Inflammatory macrophage treated with lipopolysaccharide for 1 hour (primary cell): Measurements from ENCODE around the gene MS4A18.
"Not testable (repeated sequence)": the region's sequence is repeated elsewhere in the genome, so short reads cannot be mapped to it uniquely, and the experiment has no call there.

Experiments used
- DNase-seq, 2 donors: peaks; one replicate each; pipeline ENCODE4 v3.0.0-alpha.2; 2020 to 2022

Gene MS4A18

DNA sequence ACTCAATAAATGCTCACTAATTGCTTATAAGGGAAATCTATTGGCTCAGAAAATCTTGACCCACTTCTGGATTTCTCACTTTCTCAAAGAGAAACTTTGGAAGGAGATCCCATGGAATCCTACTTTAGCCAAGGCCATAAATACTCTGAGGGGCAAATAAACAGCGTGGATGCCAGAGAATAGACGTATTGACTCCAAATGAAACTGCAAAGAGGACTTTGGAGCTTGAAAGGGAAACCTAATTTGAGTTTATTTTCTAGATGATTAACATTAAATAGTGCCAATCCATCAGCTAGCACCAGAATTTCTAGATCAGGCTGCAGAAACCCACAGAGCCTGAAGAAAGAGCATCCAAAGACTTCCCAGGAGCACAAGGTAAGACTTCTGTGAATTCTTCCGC is at the start of gene MS4A18:
MS4A18 (plus strand) TSS at position 301 of the 400 bp plus-strand sequence.
- DNase-seq: no peak

DNA sequence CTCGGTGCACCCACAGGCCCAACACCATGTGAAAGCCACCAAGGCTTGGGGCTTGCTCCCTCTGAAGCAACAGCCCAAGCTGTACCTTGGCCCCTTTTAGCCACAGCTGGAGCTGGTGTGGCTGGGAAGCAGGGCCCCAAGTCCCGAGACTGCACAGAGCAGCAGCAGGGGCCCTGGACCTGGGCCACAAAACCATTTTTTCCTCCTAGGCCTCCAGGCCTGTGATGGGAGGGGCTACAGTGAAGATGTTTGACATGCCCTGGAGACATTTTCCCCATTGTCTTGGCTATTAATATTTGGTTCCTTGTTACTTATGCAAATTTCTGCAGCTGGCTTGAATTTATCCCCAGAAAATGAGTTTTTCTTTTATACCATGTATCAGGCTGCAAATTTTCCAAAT is 46.3 kb upstream of the MS4A18 start:
- not testable (repeated sequence) for DNase-seq

DNA sequence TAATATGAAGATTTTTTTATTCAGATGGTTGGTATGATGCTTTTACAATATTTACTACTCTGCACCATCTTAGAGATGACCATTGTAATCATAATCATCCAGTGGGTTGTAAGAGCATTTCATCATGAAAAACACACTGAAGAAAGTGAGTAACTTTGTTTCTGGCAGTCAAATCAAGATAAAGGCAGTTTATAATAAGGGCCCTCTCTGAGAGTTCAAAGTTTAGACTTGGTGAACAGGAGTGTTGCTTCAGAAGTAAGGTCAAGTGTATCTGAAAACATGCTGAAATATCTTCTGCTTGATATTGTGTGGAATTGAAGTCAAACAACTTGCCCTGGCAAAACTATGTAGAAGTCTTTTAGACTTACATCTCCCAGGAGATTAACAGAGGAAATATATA is 44.6 kb upstream of the MS4A18 start:
- DNase-seq: no peak

DNA sequence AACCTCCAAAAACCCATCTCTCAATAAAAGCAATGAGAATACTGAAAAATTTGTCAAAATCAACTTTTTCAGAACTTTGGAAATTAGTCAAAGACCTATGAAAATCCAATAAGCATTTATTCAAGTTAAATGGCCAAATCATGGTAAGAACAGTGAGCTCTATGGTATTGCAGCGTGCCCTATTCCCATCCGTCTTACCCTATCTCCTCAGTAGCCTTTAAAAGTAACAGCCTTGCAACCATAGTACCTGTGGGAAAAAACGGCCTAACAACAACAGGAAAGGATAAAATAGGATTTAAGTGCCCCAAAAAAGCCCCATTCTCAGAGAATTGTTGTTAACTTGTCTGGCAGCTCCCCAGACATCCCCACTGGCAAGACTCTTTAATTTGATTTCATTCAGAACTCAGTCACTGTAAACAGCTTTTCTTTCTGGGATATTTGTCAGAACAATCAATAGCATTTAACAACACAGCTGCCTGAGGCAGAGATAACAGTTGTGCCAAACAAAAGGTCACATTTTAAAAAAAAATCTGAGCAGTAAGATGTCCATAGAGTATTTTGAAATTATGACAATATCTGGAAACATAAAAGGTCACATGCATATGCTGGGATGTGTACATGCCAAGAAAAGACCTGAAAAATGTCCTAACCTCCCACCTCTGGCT is 43.9 kb upstream of the MS4A18 start:
- no peak for DNase-seq

DNA sequence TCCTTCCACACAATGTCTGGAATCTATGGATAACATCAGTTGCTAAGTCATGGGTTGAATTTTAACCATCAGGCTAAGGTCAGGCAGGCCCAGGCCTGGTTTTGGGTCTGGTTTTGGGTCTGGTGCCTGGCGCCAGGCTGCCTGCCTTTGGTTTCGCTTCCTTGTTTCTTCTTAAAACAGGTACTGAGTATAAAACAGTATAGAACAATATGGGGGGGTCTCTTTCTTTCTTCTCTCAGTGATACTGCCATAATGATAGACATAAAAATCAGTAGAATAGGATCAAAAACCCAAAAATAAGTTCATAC is 40.0 kb upstream of the MS4A18 start:
- not testable (repeated sequence) for DNase-seq

DNA sequence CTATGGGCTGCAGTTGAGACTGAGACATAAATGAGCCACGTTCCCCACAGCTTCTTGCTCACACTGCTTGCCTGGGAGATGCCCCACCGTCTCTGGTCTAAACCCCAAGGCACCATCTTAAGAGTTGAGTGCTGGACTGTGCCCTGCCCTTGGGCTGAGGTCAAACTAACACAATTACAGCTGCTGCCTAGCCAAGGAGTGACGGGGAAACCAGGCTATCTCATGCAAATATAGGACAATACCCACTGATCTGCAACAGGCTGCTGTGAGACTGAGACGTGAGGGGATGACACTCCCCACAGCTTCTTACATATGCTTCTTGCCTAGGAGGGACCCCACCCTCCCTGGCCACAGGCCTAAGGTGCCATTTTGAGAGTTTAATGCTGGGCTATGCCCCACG is 32.9 kb upstream of the MS4A18 start:
- DNase-seq: no peak

DNA sequence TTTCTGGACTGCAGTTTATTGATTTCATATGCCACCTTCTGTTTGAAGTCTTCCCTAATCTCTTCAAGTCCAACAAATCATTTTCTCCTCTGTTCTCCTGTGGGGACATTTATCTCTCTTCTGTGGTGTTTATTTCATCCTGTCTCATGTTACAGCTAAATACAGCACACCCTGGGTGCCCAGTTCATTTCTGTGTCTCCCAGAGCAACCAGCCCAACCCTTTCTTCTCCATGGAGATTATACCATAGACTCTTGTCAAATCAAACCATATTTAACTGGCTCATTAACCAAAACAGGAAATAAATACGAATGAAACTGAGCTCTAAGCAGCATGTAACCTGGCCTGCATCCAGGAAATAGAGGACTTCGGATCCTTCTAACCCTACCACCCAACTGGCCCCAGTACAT is 25.2 kb upstream of the MS4A18 start, which contains the start of gene MS4A8:
MS4A8 (plus strand) TSS at position 329 of the 408 bp plus-strand sequence. CDS start 1,249 bp downstream, outside the sequence.
- no peak for DNase-seq

DNA sequence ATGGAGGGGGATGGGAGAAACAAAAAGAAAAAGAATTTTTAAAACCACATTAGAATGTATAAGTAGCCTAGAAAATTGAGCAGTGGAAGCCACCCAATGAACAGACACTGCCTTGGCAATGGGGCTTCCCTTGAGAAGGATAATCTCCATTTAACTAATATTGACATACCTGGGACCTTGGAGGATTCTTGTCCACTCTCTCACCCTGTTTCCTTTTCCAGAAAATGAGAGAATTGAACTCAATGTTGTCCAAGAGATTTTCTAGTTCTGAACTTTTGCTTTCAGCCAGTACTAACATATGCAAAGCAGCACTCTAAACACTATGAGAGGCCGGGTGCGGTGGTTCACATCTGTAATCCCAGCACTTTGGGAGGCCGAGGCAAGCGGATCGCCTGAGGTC is 24.6 kb upstream of the MS4A18 start:
- DNase-seq: no peak

DNA sequence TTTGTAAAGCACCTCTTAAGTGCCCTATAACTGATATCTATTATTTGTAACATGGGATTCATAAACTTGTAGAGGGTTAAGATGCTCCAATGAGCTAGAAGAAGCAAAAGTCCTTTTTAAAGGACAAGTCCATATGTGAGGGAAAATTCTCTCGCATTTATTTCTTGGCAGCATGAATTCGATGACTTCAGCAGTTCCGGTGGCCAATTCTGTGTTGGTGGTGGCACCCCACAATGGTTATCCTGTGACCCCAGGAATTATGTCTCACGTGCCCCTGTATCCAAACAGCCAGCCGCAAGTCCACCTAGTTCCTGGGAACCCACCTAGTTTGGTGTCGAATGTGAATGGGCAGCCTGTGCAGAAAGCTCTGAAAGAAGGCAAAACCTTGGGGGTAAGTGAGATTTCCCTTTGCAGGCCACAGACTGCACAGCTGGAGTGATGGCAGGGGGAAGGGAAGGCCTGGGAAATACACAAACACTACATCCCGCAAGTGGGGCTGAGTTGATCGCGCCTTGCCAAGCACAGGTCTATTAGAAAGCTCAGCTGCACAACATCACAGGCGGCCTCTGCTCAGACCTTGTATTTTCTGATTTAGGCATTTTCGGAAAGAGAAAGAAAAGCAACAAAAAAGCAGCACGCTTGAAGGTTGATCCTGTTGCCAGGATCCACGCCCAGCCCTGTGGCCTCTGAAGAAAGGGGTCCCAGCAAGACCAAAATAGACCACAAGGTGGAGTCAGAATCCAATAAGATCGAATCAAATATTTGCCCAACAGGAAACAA is 23.6 kb upstream of the MS4A18 start:
- peak in 1 of 2 donors; percentile 10 for DNase-seq

DNA sequence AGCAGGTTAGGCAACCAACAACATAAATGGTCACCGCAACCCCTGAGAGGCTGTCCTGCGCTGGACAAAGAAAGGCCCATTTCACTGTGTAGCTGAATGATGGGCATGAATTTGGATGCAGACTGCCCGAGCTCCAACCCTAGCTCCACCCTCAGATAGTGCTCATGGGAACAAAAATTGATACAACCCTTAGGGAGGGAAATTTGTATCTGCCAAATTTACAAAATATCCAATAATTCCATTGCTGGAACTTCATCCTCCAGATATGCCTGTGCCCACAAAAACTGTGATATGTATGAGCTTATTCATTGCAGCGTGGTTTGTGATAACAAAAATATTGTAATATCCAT is 23.1 kb upstream of the MS4A18 start:
- no peak for DNase-seq

DNA sequence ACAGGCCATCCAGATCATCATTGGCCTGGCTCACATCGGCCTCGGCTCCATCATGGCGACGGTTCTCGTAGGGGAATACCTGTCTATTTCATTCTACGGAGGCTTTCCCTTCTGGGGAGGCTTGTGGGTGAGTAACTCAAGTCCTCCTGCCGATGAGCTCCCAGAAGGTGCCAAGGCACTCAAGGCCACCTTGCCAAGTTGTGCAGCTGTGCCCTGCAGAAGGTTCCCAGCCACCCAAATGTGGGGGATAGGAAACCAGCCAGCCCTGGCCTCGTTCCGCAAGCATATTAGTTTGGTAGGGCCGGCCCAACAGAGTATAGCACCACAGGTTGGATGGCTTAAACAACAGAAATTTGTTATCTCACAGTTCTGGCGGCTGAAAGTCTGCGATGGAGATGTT is 21.1 kb upstream of the MS4A18 start:
- no peak for DNase-seq

DNA sequence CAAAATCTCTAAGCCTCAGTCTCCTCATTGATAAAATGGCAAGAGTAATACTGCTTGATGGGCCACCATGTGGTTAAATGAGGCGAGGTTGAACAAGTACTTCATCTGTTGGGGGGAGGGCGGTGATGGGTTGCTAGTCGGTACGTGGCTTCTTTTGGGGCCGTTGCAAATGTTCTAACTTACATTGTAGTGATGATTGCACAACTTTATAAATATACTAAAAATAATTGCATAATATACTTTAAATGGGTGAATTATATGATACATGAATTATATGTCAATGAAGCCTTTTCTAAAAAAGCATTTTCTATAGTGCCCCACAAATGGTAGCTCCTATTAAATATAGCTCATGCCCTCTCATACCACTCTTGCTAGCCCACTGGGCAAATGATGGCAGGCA is 18.6 kb upstream of the MS4A18 start:
- no peak for DNase-seq

DNA sequence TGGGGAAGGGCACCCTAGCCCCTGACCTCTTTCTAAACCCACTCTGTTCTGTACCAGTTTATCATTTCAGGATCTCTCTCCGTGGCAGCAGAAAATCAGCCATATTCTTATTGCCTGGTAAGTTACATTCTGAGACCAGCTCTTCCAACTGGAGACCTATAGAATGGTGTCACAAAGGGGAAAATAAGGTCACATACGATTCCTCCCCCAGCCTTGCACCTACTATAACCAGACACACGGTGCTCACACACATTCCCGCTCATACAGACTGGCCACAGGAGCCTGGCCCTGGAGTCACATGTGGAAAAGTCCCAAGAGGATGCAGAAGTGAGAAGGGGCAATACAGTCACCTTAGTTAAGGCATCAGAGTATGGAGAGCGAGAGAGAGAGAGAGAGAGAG is 17.6 kb upstream of the MS4A18 start:
- no peak for DNase-seq

DNA sequence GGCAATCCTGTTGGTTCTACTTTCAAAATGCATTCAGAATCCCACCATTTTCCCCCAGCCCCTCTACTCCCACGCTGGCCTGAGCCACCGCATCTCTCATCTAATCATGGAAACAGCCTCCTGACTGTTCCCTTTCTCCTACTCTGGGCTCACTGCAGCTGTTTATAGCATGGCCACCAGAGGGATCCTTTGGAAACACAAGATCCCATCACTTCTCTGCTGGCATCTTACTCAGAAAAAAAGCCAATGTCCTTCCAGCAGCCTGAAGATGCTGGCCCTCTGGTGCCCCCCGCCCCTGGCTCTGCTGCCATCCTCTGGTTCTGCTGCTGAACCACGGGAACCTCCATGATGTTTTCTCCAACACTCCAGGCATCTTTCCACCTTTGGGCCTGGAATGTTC is 14.0 kb upstream of the MS4A18 start:
- DNase-seq: no peak

DNA sequence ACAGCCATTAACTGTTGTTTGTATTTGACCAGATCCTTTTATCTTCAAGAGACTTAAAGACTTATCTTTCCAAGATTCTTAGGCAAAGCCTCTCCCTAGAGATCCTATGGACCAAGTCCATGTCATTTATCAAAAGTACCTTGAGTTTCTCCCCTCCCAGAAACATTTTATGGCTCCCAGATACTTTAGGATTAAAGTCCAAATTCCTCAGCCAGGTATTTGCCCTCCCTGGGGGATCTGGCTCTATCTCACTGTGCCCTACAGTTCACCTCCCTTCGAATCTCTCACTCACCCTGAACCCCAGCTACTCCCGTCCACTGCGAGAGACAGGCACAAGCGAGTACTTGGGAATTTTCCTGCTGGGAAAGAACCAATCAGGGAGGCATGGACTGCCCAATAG is 13.2 kb upstream of the MS4A18 start:
- DNase-seq: no peak

DNA sequence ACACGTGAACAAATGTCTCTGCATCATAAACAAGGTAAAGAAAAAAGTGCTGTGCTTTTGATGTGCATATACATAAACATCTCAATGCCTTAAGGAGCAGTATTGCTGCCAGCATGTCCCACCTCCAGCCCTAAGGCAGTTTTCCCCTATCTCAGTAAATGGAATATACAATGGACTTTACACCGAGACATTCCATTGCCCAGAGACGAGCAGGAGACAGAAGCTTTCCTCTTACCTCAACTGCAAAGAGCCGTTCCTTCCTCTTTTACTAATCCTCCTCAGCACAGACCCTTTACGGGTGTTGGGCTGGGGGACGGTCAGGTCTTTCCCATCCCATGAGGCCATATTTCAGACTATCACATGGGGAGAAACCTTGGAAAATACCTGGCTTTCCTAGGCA is 11.1 kb upstream of the MS4A18 start:
- DNase-seq: not testable (repeated sequence)

DNA sequence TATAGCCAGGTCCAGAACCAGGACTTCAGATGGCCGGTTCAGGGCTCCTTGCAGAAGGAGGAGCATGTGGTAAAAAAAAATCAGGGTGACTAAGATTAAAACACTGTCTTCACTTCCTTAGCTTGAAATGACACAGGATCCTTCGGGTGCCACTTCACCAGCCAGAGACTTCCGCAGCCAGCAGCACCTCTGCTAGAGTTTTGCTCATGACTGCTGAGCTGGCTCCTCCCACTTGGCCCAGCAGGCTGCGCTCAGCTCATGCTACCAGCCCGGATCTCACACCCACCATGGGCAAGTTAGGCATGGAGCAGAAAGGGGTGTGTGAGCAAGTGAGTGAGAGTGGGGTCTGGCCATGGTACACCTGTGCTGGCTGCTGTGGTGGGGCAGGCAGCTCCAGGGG is 6.6 kb upstream of the MS4A18 start:
- no peak for DNase-seq

DNA sequence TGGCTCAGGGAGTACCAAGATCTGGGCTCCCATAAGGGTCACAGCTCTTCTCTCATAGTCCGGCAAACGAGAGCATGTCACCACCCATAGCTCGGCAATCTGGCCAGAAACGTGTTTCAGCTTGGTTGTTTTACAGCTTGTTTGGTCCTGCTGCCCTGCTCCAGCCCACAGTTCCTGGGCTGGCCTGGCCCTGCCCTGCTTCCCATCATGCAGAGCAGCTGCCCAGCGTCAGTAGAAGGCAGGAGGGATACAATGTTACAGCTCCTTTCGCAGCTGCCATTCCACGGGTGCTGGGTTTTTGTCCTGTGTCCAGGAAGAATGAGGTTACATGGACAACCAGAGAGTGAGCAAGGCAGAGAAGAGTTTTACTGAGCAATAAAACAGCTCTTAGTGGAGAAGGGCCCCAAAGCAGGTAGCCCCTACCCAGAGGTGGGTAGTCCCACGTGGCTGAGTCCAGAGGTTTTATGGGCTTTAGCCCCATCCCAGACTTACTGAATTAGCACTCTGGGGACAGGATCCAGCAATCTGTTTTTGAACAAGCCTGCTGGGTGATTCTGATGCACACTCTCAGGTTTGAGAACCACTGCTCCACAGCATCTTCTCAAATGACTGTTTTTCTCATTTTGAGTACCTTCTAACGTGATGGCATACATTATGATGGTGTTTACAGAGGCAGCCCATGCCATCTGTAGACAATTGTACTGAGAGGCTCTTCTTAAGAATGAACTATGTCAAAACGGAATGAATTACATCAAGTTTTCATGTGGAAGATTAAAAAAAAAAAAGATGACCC is 5.8 kb upstream of the MS4A18 start:
- DNase-seq: no peak

DNA sequence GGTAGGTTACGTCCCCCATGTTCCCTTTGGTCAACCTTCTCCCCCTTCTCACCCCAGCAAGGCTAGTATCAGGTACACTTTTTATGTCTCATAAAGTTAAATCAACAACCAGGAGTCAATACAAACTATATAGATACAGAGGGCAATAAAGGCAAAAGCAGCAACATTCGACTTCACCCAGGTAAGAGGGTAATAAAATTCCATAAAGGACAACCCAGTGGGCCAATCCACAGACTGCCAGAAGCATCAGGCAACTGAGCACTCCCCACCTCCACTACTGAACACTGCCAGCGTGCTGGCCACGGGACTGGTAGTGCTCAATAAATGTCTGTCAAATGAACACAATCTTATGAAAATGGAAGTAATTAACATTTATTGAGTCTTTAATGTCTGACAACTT is 5.1 kb upstream of the MS4A18 start:
- no peak for DNase-seq

DNA sequence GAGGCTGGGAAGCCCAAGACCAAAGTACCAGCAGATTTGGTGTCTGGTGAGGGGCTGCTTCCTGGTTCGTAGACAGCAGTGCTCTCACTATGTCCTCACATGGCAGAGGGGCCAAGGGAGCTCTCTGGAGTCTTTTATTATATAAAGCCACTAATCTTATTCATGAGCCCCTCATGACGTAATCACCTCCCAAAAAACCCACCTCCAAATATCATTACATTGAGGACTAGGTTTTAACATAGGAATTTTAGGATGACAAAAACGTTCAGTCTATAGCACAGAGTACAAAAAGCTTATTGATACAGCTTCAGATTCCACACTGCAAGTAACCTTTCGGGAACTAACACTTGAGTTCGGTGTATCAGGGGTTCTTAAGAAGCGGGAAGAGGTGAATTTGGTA is 4.1 kb upstream of the MS4A18 start:
- no peak for DNase-seq

DNA sequence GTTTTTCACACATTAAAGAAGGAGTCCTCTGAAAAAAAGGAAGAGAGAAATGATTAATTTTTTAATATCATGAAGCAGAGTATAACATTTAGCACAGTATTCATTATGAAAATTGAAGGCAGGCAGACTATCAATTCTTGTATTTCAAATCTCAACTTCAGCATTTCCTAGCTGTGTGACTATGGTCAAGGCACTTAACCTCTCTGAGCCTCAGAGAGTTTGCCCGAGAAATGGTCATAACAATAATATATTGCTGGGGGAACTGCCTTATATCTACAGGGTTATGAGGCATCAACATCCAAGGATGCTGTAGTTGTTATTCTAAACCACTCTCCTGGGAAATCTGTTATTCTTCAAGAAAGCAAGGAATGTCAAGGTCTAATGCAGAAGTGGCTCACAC is 1.1 kb downstream of the MS4A18 start:
- DNase-seq: no peak

DNA sequence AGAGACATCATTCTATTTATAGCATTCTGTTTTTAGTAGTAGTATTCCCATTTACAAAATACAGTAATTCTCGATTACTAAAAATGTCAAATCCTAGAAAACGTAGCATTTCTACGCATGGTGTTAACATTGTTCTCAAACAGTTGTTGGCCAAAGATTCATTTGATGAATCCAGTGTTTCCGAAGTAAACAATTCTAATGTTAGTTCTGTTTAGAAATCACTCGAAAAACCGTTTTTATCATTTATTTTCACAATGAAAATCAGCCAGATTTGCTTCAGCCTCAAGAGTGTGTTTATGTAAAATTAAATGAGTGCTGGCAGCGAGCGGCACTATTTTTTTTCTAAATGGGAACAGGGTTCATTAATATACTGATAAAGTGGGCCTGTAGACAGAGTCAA is 7.1 kb downstream of the MS4A18 start:
- DNase-seq: no peak

DNA sequence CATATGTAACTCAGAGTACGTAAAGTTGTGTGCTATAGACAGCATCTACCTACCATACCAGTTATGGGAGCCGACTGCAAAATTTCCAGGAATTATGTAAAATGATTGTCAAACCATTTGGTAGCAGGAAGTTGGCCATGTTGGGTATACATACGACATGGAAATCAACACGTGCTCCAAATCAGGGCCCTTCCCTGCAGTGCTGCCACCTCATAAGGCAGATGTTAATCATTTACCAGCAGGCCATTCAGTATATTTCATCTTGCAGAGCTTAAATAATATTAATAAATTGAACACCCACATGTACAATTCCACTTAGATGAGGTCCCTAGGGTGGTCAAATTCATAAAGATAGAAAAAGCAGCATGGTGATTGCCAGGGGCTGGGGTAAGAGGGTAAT is 9.8 kb downstream of the MS4A18 start:
- DNase-seq: no peak

DNA sequence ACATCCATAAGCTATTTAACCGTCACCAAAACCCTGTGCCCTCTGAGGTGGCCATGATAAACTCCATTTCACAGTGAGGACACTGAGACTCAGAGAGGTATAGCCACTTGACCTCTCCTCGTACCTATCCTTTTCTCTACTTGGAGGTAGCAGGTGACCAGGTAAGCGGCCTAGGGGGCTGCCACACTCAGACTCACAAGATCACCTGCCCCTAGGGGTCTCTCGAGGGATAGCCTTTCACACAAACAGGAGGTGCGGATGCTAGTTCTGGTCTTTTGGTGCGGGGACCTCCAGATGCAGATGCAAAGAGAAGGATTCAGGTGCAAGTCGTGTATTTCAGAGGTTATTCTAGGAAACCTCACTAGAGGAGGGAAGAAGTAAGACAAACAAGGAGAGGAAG is 14.6 kb downstream of the MS4A18 start:
- no peak for DNase-seq
